GM19238 (cell line): ENCODE results near the gene SFTPA1.
"Not testable (repeated sequence)": the region's sequence is repeated elsewhere in the genome, so short reads cannot be mapped to it uniquely, and the experiment has no call there.

ENCODE experiments used
- DNase-seq: peaks from one replicate; pipeline ENCODE4 v3.0.0; 2011; ENCODE audit warnings: low spot score; ENCODE audit not compliant: insufficient read length

Gene SFTPA1

DNA sequence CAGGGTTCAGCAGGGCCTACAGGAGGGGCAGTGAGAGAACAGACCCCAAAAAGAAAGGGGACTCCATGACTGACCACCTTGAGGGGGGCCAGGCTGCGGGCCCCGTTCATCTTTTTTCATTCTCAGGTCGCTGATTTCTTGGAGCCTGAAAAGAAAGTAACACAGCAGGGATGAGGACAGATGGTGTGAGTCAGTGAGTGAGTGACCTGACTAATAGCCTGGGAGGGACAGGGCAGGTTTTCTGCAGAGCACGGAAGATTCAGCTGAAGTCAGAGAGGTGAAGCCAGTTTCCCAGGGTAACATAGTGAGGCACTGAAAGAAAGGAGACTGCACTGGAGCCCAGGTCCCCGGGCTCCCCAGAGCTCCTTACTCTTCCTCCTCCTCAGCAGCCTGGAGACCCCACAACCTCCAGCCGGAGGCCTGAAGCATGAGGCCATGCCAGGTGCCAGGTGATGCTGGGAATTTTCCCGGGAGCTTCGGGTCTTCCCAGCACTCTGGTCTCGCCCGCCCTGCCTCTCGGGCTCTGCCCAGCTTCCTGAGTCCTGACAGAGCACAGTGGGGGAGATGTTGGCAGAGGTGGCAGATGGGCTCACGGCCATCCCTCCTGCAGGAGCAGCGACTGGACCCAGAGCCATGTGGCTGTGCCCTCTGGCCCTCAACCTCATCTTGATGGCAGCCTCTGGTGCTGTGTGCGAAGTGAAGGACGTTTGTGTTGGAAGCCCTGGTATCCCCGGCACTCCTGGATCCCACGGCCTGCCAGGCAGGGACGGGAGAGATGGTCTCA, 646 bp downstream of the SFTPA1 start:
- not testable (repeated sequence) for DNase-seq

- DNase-seq: no peak
These were observed 4.8 kb downstream of the SFTPA1 start for GRCh38 chr10:79615577-79615976.

DNA sequence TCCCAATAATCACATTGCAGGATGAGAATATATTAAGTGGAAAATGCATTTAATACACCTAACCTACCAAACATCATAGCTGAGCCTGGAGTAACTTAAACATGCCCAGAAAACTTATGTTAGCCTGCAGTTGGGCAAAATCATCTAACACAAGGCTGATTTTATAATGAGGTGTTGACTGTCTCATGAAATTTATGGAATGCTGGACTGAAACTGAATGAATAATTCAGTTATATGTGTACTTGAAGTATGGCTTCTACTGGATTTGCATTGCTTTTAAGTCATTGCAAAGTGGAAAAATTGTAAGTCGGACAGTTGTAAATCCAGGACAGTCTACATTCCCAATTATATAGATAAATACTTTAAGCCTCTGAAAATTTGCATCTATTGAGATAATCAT, 5.4 kb downstream of the SFTPA1 start:
- DNase-seq: no peak

DNA sequence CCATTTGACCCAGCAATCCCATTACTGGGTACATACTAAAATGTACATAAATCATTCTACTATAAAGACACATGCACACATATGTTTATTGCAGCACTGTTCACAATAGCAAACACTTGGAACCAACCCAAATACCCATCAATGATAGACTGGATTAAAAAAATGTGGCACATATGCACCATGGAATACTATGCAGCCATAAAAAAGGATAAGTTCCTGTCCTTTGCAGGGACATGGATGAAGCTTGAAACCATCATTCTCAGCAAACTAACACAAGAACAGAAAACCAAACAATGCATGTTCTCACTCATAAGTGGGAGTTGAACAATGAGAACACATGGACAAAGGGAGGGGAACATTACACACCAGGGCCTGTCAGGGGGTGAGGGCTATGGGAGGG, 12.9 kb downstream of the SFTPA1 start:
- DNase-seq: not testable (repeated sequence)

DNA sequence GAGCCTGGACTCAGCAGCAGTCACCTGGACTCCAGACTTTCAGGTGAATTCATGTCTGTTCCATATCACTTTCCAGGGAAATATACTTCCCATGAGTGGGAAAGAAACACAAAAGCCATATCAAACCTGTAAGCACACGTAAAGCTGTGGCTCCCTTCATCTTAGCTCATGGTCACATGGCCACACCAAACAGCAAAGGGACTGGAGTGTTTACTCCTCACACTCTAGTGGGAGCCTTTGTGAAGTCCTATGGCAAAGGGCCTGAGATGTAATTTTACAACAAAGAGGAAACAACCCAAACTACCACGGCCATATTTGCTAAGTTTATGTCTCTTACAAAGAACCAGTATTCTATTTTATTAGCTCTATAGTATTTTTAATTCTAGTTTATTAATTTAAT, 16.3 kb downstream of the SFTPA1 start:
- no peak for DNase-seq

- no peak for DNase-seq
These were observed 17.3 kb downstream of the SFTPA1 start for GRCh38 chr10:79628083-79628482.

- no peak for DNase-seq
These were observed 18.5 kb downstream of the SFTPA1 start for GRCh38 chr10:79628988-79629954.

- no peak for DNase-seq
These were observed 19.2 kb downstream of the SFTPA1 start for GRCh38 chr10:79629955-79630327.

DNA sequence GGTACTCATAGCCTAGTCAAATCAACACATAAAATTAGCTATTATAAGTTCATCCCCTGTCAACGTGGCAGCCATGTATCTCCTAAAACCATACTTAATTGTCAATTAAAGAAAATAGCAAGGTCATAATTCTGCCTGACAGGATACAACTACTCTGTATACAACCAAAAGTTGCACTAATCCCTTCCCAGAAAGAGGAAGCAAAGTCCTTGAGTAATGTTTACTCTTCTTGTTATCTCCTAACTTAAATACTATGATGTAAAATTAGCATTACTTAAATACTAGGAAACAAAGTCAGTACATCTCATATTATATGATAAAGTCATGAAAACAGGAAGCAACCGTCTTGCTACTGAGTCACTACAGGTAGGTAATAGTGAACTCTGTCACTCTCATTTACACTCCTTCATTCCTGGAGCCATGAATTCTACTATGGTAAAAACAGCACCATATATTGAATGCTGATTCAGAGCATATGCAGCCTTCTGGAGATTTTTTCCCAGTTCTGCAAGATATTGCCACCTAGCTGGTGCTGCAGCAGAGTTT, 26.0 kb downstream of the SFTPA1 start:
- not testable (repeated sequence) for DNase-seq

DNA sequence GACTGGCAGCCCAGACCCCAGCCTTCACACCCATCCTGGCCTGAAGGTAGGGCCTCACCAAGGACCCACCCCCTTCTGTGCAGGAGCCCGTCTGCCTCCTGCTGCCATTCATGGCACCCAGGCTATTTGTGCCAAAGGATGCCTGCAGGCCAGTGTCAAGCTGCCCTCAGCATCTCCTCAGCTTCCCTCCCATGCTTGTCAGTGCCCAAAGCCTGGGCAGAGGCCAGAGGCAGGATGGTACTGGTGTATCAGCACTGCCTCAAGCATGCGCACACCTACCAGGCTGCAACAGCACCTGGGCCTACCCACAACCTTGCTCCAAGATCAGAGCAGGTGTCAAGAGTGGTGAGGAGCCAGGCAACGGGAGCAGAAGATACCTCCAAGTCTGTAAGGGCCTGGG, 27.6 kb downstream of the SFTPA1 start:
- no peak for DNase-seq

DNA sequence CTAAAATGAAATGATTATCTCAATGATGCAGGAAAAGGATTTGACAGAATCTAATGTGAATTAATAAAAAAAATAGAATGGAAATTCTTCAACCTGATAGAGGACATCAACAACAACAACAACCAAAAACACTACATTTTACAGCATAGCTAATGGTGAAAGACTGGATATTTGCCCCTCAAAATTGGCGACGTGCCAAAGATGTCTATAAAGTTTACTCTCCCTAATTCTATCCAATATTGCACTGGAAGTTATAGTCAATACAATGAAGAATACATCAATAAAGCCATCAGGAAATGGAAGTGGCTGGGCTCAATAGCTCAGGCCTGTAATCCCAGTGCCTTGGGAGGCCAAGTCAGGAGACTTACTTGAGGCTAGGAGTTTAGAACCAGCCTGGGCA, 42.0 kb downstream of the SFTPA1 start:
- DNase-seq: not testable (repeated sequence)

DNA sequence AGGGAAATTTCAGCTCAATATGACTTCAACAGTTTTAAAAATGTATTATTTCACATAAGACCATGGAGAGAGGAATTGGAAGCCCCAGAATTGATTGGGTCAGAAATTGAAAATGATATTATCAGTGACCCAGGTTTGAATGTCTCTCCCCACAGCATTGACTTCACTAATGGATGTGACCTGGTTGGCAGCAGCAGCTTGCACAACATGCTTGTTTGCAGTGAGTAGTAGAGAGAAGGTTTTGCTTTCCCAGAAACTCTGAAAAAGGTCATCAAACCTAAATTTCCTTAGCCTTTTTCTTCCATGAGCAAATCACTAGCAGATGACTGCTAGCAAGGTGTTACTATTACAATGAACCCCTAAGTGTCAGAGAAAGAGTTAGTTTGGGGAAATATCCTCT, 52.5 kb downstream of the SFTPA1 start:
- DNase-seq: not testable (repeated sequence)

DNA sequence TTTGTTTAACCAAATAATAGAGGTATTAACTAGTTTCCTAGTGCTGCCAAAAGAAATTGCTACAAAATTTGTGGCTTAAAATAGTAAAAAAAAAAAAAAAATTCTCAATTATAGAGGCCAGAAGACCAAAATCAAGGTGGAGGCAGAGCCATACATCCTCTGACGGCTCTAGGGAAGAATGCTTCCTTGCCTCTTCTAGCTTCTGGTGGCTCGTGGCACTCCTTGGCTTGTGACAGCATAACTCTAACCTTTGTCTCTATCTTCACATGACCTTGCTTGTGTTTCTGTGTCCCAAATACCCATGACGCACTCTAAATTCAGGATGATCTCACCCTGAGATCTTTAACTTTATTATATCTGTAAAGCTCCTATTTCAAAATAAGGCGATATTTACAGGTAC, 53.9 kb downstream of the SFTPA1 start:
- DNase-seq: not testable (repeated sequence)
